H7 (cell line): ENCODE data around the gene LMAN2. TPM values are rescaled to one million over a fixed set of nuclear protein-coding genes. Genes with fewer than 3 reads are reported as not detected.
"Not testable (repeated sequence)": the region's sequence is repeated elsewhere in the genome, so short reads cannot be mapped to it uniquely, and the experiment has no call there.

Source experiments
- DNase-seq: peaks from one replicate; pipeline ENCODE4 v3.0.0; 2012
- H3K27me3 ChIP-seq: 2 replicates; pipeline ENCODE4 v1.6.0; 2011; ENCODE audit warnings: mild to moderate bottlenecking, low read length; ENCODE audit not compliant: control insufficient read depth, insufficient read depth
- H3K36me3 ChIP-seq: replicated peaks from 2 replicates; pipeline ENCODE4 v1.5.1; 2011; ENCODE audit warnings: low read length; ENCODE audit not compliant: control insufficient read depth, insufficient read depth
- H3K4me3 ChIP-seq: 2 replicates; pipeline ENCODE4 v1.5.1; 2011; ENCODE audit warnings: low read depth, mild to moderate bottlenecking, control low read depth, low read length, moderate library complexity; ENCODE audit not compliant: insufficient read depth
- total RNA-seq: library from RNA; depleted of rRNA; stranded (reverse); fragments of >200 nt; shearing (Covaris generic); gene quantifications from 2 replicates; pipeline ENCODE4 v1.2.3, GENCODE V29; 2014

Gene LMAN2
- total RNA-seq, 1 experiment from 2014 or later: 221 TPM

DNA sequence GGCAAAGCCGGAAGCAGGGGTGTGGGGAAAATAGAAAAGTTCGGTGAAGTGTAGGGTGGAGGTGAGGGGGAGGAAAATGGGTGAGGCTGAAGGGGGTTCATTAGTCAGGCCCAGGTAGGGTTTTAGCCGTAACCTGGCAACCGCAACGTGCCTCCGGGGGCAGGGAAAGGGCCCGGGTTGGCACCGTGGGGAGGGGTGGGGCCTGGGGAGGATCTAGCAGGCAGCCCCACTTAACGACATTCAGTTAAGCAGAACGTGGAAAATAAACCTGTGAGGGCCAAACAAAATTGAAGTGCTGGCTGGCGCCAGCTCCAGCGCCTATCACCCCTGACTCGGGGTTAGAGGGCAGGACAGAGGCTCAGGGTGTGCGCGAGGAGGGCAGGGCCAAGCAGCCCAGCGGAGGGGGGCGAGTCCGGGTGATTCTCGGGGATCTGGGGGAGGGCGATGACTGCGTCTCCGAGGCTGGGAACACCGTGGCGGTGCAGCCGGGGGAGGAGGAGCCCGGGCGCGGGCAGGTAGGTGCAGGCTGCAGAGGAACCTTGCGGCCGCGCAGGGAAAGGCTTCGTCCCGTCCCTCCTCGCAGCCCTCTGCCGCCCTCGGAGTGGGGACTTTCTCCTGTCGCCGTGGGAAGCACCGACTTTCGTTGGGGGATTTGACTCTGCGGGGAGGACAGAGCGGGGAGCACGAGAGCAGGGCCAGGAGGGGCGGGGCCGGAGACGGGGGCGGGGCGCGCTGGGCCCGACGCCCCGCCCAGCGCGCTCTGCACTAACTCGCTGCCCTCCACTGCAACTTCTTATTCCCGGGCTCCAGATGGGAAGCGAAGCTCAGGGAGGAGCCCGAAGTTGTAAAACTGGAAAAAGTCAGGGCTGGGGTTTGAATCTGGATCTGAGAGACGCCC is 11.4 kb upstream of the LMAN2 start:
- Histone ChIP-seq H3K36me3 (no peaks in the 10 kb centered on the region), H3K27me3 (peaks cover 11% of the 10 kb centered on the region), H3K4me3 (peak overlapping the region; percentile 63)
- peak; percentile 96 for DNase-seq

- Histone ChIP-seq H3K27me3 (peaks cover 5% of the 10 kb centered on the region; the same call in 1 of the 2 replicates), H3K4me3 (peak overlapping the region; percentile 63; the same call in 1 of the 2 replicates), H3K36me3 (no peaks in the 10 kb centered on the region)
- peak; percentile 55 for DNase-seq
Observed at GRCh38 chr5:177362292-177362609, 10.8 kb upstream of the LMAN2 start.

GRCh38 chr5:177361418-177362291 is 10.2 kb upstream of the LMAN2 start:
- Histone ChIP-seq H3K27me3 (peaks cover 4% of the 10 kb centered on the region; the same call in 1 of the 2 replicates), H3K4me3 (no peak overlapping the region), H3K36me3 (no peaks in the 10 kb centered on the region)
- peak; percentile 54 for DNase-seq

GRCh38 chr5:177360740-177361139 is 9.3 kb upstream of the LMAN2 start:
- not testable (repeated sequence) for H3K4me3 ChIP-seq, H3K27me3 ChIP-seq, DNase-seq, H3K36me3 ChIP-seq

DNA sequence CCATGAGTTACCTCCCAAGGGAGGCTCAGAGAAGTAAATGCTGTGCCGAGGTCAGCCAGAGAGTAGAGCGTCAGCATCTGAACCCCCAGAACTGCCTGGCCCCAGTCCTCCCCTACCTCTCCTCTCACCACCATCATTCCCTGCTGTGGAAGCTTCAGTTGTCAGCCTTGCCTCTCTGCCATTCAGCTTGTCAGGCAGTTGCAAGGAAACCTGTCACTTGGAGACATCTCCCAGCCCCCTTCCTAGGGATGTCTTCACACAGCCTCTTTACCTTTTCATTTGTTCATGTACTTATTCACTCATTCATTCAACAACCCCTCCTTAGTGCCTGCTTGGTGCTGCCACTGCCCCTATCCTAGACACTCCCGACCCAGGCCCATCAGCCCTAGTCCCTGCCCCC is 8.4 kb upstream of the LMAN2 start:
- no peaks in the 10 kb centered on the region for H3K36me3 ChIP-seq
- peaks cover 4% of the 10 kb centered on the region; the same call in 1 of the 2 replicates for H3K27me3 ChIP-seq
- no peak overlapping the region for H3K4me3 ChIP-seq
- DNase-seq: no peak

GRCh38 chr5:177359451-177359851 is 8.0 kb upstream of the LMAN2 start:
- peaks cover 4% of the 10 kb centered on the region; the same call in 1 of the 2 replicates for H3K27me3 ChIP-seq
- no peak for DNase-seq
- H3K36me3 ChIP-seq: no peaks in the 10 kb centered on the region
- no peak overlapping the region for H3K4me3 ChIP-seq

DNA sequence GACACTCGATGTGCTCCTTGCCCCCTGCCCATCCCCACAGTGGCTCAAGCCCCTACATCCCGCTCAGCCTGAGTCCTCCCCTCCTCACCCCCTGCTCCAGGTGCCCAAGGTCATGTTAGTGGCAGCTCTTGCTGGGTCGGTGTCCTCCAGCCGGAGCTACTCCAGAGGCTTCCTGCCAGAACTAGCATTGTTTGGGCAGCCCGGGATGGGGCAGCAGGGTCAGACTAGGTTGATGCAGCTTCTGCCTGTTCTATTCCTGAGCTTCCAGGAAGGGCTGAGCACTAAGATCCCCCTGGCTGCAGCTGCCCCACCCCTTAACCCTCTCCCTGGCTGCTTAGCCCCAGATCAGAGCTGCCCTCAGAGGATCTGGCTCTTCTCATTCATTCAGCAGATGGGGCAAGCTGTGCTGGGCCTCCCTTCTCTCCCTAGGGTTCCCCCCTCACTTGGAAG is 6.9 kb upstream of the LMAN2 start:
- Histone ChIP-seq H3K36me3 (no peaks in the 10 kb centered on the region), H3K4me3 (no peak overlapping the region), H3K27me3 (peaks cover 4% of the 10 kb centered on the region; the same call in 1 of the 2 replicates)
- peak; percentile 31 for DNase-seq

DNA sequence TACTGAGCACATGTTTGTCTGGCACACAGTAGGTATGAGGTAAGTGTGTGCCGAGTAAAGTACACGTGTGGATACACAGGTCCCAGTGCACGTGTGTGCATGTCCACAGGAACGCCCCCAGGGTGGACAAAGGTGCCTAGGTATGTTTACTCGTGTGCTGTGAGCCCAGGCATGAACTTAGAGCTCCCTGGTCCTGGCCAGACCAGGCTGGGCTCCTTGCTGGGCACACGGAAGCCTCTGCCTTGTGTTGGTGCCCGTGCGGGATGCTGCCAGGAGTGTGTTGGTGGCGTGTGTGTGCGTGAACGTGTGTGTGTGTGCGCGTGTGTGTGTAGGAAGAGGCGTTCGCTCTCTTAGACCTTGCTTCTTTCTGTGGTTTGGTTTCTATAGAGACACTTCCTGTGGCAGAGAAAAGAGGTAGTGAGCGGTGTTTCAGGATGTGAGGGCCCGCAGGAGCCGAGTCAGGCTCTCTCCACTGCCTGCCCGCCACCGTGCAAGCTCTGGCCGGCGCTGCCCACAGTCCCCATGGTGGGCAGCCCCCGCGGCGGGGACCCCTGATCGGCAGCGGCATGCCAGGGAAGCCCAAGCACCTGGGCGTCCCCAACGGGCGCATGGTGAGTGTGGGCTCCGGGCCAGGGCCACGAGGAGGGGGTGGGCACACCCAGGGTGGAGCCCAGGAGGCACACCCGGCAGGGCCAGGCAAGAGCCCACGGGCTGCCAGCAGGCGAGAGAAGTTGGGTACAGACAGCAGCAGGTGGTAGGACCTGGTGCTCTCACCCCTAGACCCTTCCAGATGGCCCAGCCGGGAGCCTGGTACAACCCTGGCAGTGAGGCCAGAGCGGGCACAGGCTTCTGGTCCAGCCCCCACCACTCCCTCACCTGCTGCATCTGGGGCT is 6.2 kb upstream of the LMAN2 start, which contains the start of gene RGS14:
Gene RGS14, plus strand, starts transcription at position 466 of the 893 bp plus-strand sequence. Its CDS starts 101 bp downstream, at position 567.
- Histone ChIP-seq H3K36me3 (no peaks in the 10 kb centered on the region), H3K4me3 (no peak within 1 kb of the TSS), H3K27me3 (peaks cover 4% of the 10 kb centered on the region; the same call in 1 of the 2 replicates)
- peak; percentile 50 for DNase-seq

GRCh38 chr5:177357146-177357458 is 5.6 kb upstream of the LMAN2 start:
- Histone ChIP-seq H3K4me3 (no peak overlapping the region), H3K36me3 (no peaks in the 10 kb centered on the region), H3K27me3 (peaks cover 2% of the 10 kb centered on the region; the same call in 1 of the 2 replicates)
- no peak for DNase-seq

DNA sequence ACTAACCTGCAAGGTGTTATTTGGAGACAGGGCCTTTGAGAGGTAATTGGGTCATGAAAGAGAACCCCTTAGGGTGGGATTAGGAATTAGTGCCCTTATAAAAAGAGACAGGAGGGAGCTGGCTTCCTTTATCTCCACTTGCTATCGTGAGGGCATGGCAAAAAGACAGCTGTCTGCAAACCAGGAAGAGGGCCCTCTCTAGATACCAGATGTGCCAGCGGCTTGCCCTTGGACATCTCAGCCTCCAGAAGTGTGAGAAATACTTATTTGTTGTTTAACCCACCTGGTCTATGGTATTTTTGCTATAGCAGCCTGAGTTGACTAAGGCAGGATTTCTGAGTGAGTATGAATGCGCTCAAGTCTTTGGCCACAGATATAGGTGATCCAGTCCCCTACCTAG is 5.3 kb upstream of the LMAN2 start:
- DNase-seq: no peak
- no peak overlapping the region for H3K4me3 ChIP-seq
- no peaks in the 10 kb centered on the region for H3K36me3 ChIP-seq
- H3K27me3 ChIP-seq: no peaks in the 10 kb centered on the region

DNA sequence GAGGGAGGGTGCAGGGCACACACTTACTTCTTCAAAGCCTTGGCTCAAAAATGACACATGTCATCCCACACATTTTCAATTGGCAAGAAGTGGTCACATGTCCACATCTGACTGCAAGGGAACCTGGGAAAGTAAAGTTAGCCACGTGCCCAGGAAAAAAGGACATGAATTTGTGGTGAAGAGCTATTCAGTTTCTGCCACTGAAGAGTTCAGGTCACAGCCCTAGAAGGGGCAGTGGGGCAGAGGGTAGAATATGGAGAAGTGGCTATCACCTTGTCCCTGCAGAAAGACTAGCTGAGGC is 4.3 kb upstream of the LMAN2 start:
- Histone ChIP-seq H3K36me3 (no peaks in the 10 kb centered on the region), H3K27me3 (no peaks in the 10 kb centered on the region), H3K4me3 (no peak overlapping the region)
- no peak for DNase-seq

- no peaks in the 10 kb centered on the region for H3K27me3 ChIP-seq
- H3K36me3 ChIP-seq: no peaks in the 10 kb centered on the region
- DNase-seq: no peak
- H3K4me3 ChIP-seq: no peak overlapping the region
Observed at GRCh38 chr5:177355162-177355867, 3.8 kb upstream of the LMAN2 start.

DNA sequence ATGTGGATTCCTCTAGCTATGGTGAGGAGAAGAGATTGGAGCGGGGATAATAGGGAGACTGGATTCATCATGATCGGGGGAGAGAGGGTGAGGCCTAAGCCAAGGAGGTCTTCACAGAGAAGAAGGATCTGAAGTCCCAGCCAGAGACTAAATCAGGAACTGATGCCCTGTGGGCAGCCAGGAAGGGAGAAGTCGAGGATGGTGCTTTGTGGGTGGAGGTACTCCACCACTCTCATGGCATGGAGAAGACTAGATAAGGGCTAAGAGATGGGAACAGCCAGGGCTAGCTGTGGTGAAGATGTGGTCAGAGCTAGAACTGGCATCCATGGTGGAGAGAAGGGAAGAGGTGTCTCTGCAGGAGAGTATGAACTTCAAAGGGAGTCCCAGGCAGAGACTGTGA is 3.2 kb upstream of the LMAN2 start:
- Histone ChIP-seq H3K27me3 (no peaks in the 10 kb centered on the region), H3K4me3 (no peak overlapping the region), H3K36me3 (peaks cover 2% of the 10 kb centered on the region; the same call in 1 of the 2 replicates)
- no peak for DNase-seq

DNA sequence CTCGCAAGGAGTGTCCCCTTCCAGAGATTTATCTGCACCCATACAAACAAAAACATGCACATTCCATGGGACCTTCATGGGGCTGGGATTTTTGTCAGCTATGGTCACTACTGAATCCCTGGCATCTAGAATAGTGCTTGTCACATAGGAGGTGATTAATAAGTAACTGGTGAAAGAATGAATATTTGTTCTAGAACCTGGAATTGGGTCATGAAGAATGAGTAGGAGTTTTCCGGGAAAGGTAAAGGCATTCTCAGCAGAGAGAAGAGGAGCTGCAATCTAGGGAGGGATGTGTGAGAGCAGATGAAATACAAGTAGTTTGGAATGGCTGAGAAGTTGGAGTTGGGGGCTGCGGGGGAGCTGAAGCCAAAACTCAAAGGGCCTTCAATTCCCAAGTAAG is 2.8 kb upstream of the LMAN2 start:
- Histone ChIP-seq H3K4me3 (no peak overlapping the region), H3K27me3 (no peaks in the 10 kb centered on the region), H3K36me3 (peaks cover 5% of the 10 kb centered on the region)
- no peak for DNase-seq
